Caco-2 (cell line): ENCODE measurements around the gene KRT35. TPM values are rescaled to one million over a fixed set of nuclear protein-coding genes. Genes with fewer than 3 reads are reported as not detected.

ENCODE experiments used
- BruUV-seq: library from RNA; stranded (reverse); fragments of 400-500 nt; replicated peaks from 2 replicates; lab custom pipeline; 2021; lab: Mats Ljungman, UMichigan
- CTCF ChIA-PET: fragments of 300-600 bp; sonication (Branson Sonifier 250); formaldehyde crosslinking; loops from one replicate; lab custom pipeline; 2022; ENCODE audit warnings: antibody characterized with exemption; lab: Charles Lee
- POLR2A ChIA-PET: fragments of 300-600 bp; sonication (Branson Sonifier 250); formaldehyde crosslinking; loops from one replicate; lab custom pipeline; 2022; ENCODE audit warnings: antibody characterized with exemption; lab: Charles Lee
- DNase-seq, 2 experiments: peaks; one replicate each; pipeline versions ENCODE4 v3.0.0 to v3.0.0-alpha.2; 2020 to 2022
- H3K27me3 ChIP-seq: replicated peaks from 2 replicates; pipeline ENCODE4 v1.6.0; 2011; ENCODE audit warnings: low read length; ENCODE audit not compliant: control insufficient read depth, insufficient read depth
- H3K36me3 ChIP-seq: 2 replicates; pipeline ENCODE4 v1.5.1; 2011; ENCODE audit warnings: low read length; ENCODE audit not compliant: control insufficient read depth, insufficient read depth
- H3K4me1 ChIP-seq: fragments of 250-450 bp; sonication (Bioruptor Pico); 2 replicates; pipeline ENCODE4 v1.5.1; 2020; ENCODE audit warnings: mild to moderate bottlenecking
- H3K4me3 ChIP-seq: 2 replicates; pipeline ENCODE4 v1.5.1; 2011; ENCODE audit warnings: low read depth, mild to moderate bottlenecking, control low read depth, low read length
- H3K9me3 ChIP-seq: fragments of 250-450 bp; sonication (Bioruptor Pico); 2 replicates; pipeline ENCODE4 v1.5.1; 2020; ENCODE audit warnings: mild to moderate bottlenecking, moderate library complexity
- H3K27ac Mint-ChIP-seq: one replicate; pipeline ENCODE4 v1.8.0; 2022; ENCODE audit warnings: mixed read lengths; ENCODE audit not compliant: unreplicated experiment
- H3K27me3 Mint-ChIP-seq: one replicate; pipeline ENCODE4 v1.8.0; 2022; ENCODE audit warnings: mixed read lengths; ENCODE audit not compliant: insufficient read depth, unreplicated experiment
- H3K36me3 Mint-ChIP-seq: one replicate; pipeline ENCODE4 v1.8.0; 2022; ENCODE audit warnings: mild to moderate bottlenecking, mixed read lengths; ENCODE audit not compliant: insufficient read depth, unreplicated experiment
- H3K4me1 Mint-ChIP-seq: one replicate; pipeline ENCODE4 v1.8.0; 2022; ENCODE audit warnings: low read depth, mixed read lengths; ENCODE audit not compliant: unreplicated experiment
- H3K4me3 Mint-ChIP-seq: one replicate; pipeline ENCODE4 v1.8.0; 2022; ENCODE audit warnings: mild to moderate bottlenecking, moderate library complexity, mixed read lengths; ENCODE audit not compliant: unreplicated experiment
- H3K9me3 Mint-ChIP-seq: one replicate; pipeline ENCODE4 v1.8.0; 2022; ENCODE audit warnings: mixed read lengths; ENCODE audit not compliant: unreplicated experiment
- CTCF ChIP-seq, 2 experiments: fragments of 200-600 bp in 1 of 2; IDR thresholded peaks; 1 replicate in 1 of 2; 2 replicates in 1 of 2; pipeline versions ENCODE4 v1.5.1 to v1.8.0; 2011 to 2022; ENCODE audit warnings: antibody characterized with exemption in 1 of 2, control low read depth in 1 of 2, inconsistent platforms in 1 of 2, low read depth in 1 of 2, low read length in 1 of 2, mild to moderate bottlenecking in 1 of 2, moderate library complexity in 1 of 2; ENCODE audit not compliant: insufficient read depth in 1 of 2, severe bottlenecking in 1 of 2, unreplicated experiment in 1 of 2
- intact Hi-C: fragments of 100-400 bp; cut with micrococcal nuclease; formaldehyde crosslinking; loops from one replicate; pipeline ENCODE4 v1.10.0; 2022; ENCODE audit not compliant: unreplicated experiment
- total RNA-seq: library from RNA; stranded (reverse); gene quantifications from 2 replicates; pipeline ENCODE4 v1.2.3, GENCODE V29; 2022

Gene KRT35
- total RNA-seq, 1 experiment from 2014 or later, result not detected

GRCh38 chr17:41453066-41453465, 27.9 kb downstream of the KRT35 start:
- no peak overlapping the region for H3K27ac Mint-ChIP-seq
- BruUV-seq, result no TSS peak
- peaks cover 6% of the 10 kb centered on the region for H3K4me1 Mint-ChIP-seq
- no peak overlapping the region for H3K4me3 Mint-ChIP-seq
- ChIA-PET POLR2A (no interaction called here), CTCF (no interaction called here)
- peaks cover 25% of the 10 kb centered on the region for H3K9me3 Mint-ChIP-seq
- Histone ChIP-seq H3K27me3 (no peaks in the 10 kb centered on the region), H3K36me3 (no peaks in the 10 kb centered on the region), H3K4me3 (no peak overlapping the region), H3K4me1 (no peaks in the 10 kb centered on the region), H3K9me3 (peaks cover 8% of the 10 kb centered on the region; the same call in 1 of the 2 replicates)
- no peak for DNase-seq
- no peak for TF ChIP-seq CTCF (IDR thresholded peaks at IDR 0.05; ENCODE audit: insufficient read depth in 1 of 2, low read depth in 1 of 2, low read length in 1 of 2, severe bottlenecking in 1 of 2, unreplicated experiment in 1 of 2)
- no peaks in the 10 kb centered on the region for H3K36me3 Mint-ChIP-seq
- intact Hi-C loops, result no loop called here
- H3K27me3 Mint-ChIP-seq, result no peaks in the 10 kb centered on the region

GRCh38 chr17:41452281-41452680, 28.7 kb downstream of the KRT35 start:
- no peaks in the 10 kb centered on the region for H3K36me3 Mint-ChIP-seq
- peaks cover 8% of the 10 kb centered on the region; the same call in 1 of the 2 replicates for H3K9me3 ChIP-seq
- H3K4me1 Mint-ChIP-seq, result peaks cover 6% of the 10 kb centered on the region
- TF ChIP-seq CTCF (IDR thresholded peaks at IDR 0.05; ENCODE audit: insufficient read depth in 1 of 2, low read depth in 1 of 2, low read length in 1 of 2, severe bottlenecking in 1 of 2, unreplicated experiment in 1 of 2), result no peak
- no peak overlapping the region for H3K4me3 Mint-ChIP-seq
- H3K27ac Mint-ChIP-seq, result no peak overlapping the region
- CTCF ChIA-PET, result no interaction called here
- H3K27me3 ChIP-seq, result no peaks in the 10 kb centered on the region
- POLR2A ChIA-PET, result no interaction called here
- H3K4me3 ChIP-seq, result no peak overlapping the region
- peaks cover 25% of the 10 kb centered on the region for H3K9me3 Mint-ChIP-seq
- H3K4me1 ChIP-seq, result no peaks in the 10 kb centered on the region
- DNase-seq, result no peak
- H3K36me3 ChIP-seq, result no peaks in the 10 kb centered on the region
- intact Hi-C loops, result no loop called here
- no peaks in the 10 kb centered on the region for H3K27me3 Mint-ChIP-seq
- no TSS peak for BruUV-seq

GRCh38 chr17:41451154-41451728, 29.7 kb downstream of the KRT35 start:
- no peaks in the 10 kb centered on the region for H3K4me1 ChIP-seq
- no peak overlapping the region for H3K27ac Mint-ChIP-seq
- no peaks in the 10 kb centered on the region for H3K27me3 Mint-ChIP-seq
- no peak overlapping the region for H3K4me3 ChIP-seq
- no peak for DNase-seq
- peaks cover 8% of the 10 kb centered on the region; the same call in 1 of the 2 replicates for H3K9me3 ChIP-seq
- ChIA-PET POLR2A (no interaction called here), CTCF (no interaction called here)
- H3K9me3 Mint-ChIP-seq, result peaks cover 25% of the 10 kb centered on the region
- no peaks in the 10 kb centered on the region for H3K27me3 ChIP-seq
- H3K4me1 Mint-ChIP-seq, result peaks cover 6% of the 10 kb centered on the region
- H3K36me3 ChIP-seq, result no peaks in the 10 kb centered on the region
- no peak for TF ChIP-seq CTCF (IDR thresholded peaks at IDR 0.05; ENCODE audit: insufficient read depth in 1 of 2, low read depth in 1 of 2, low read length in 1 of 2, severe bottlenecking in 1 of 2, unreplicated experiment in 1 of 2)
- intact Hi-C loops, result no loop called here
- BruUV-seq, result no TSS peak
- no peak overlapping the region for H3K4me3 Mint-ChIP-seq
- H3K36me3 Mint-ChIP-seq, result no peaks in the 10 kb centered on the region
